Measurements from ENCODE around the gene PTBP2.

PTBP2 gene, protein sequence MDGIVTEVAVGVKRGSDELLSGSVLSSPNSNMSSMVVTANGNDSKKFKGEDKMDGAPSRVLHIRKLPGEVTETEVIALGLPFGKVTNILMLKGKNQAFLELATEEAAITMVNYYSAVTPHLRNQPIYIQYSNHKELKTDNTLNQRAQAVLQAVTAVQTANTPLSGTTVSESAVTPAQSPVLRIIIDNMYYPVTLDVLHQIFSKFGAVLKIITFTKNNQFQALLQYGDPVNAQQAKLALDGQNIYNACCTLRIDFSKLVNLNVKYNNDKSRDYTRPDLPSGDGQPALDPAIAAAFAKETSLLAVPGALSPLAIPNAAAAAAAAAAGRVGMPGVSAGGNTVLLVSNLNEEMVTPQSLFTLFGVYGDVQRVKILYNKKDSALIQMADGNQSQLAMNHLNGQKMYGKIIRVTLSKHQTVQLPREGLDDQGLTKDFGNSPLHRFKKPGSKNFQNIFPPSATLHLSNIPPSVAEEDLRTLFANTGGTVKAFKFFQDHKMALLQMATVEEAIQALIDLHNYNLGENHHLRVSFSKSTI

GRCh38 chr1:96721416-96722160 is at the start of gene PTBP2:
PTBP2 (plus strand) TSS chr1:96721784; CDS start chr1:96721865, 81 bp downstream.
- DNase-seq, result peak; percentile 87

DNA sequence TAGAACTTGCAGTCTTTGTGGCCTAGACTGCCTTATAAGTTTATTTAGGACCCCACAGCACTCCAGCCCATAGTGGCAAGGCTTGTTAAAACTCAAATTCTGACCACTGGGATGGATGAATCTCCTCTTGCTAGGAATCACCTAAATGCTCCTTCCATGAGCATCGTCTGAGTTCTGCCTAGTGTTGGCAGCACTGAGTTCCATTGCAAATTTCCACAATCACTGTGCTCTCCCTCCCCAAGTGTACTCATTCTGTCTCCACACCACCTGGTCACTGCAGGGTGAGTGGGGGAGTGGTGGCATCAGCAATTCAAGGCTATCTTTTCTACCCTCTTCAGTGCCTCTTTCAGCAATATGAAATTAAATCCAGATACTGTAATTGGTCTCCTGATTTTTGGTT is 46.7 kb upstream of the PTBP2 start:
- no peak for DNase-seq

- DNase-seq, result no peak
Measured at GRCh38 chr1:96682056-96682455, 39.5 kb upstream of the PTBP2 start.

- no peak for DNase-seq
Measured at GRCh38 chr1:96683931-96684330, 37.7 kb upstream of the PTBP2 start.

DNA sequence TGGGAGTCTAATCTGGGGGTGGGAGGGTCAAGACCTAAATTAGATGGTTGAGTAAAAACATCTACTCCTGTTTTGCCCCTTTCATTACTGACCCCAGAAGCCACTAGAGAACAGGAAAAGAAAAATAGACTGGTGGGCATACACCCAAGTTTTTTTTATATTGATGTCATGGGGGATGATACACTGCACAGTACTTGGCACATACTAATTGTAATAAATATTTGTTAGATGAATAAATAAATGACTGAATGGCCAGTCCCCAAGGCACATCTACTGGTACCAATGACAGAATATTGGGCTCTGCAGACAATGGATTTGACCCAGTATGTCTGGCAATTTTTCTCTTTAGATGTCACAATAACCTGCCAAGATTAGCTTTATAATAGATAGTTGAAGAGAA is 36.8 kb upstream of the PTBP2 start:
- no peak for DNase-seq

GRCh38 chr1:96688767-96689166 is 32.8 kb upstream of the PTBP2 start:
- no peak for DNase-seq

- no peak for DNase-seq
Measured at GRCh38 chr1:96695954-96696353, 25.6 kb upstream of the PTBP2 start.

DNA sequence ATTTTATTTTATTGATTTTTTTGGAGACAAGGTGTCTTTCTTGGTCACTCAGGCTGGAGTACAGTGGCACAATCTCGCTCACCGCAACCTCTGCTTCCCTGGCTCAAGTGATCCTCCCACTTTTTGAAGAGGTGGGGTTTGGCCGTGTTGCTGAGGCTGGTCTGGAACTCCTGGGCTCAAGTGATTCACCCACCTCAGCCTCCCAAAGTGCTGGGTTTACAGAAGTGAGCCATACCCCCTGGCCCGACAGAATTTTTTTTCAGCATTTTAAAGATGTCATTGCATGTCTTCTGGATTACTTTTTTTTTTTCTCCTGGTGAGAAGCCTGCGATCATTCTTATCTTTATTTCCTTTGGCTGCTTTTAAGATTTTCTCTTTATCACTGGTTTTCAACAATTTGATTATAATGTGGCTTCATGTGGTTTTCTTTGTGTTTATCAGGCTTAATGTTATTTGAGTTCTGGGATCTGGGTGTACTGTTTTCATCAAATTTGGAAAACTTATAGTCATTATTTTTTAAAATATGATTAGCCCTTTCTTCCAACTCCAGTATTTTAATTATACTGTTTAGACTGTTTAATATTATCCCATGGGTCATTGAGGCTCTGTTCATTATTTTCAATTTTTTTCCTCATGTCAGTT is 23.1 kb upstream of the PTBP2 start:
- DNase-seq, result no peak

DNA sequence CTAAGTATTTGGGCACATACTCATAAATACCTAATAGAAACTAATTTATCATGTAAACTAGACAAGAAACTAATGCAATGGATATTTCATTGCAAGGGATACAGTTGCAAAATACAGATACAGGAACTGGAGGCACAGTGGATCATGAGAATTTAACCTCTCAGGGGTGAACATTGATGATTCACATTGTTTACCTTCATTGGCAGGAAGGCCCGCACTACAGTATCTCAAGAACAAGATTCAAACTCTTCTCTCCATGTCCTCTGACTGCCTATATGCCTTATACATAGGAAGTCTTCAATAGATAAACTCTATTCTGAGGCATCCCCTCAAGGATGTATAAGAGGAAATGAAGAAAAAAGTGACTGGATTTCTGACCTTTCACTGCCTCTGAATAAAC is 18.4 kb upstream of the PTBP2 start:
- DNase-seq, result no peak

- DNase-seq, result no peak
Measured at GRCh38 chr1:96707023-96707422, 14.6 kb upstream of the PTBP2 start.

DNA sequence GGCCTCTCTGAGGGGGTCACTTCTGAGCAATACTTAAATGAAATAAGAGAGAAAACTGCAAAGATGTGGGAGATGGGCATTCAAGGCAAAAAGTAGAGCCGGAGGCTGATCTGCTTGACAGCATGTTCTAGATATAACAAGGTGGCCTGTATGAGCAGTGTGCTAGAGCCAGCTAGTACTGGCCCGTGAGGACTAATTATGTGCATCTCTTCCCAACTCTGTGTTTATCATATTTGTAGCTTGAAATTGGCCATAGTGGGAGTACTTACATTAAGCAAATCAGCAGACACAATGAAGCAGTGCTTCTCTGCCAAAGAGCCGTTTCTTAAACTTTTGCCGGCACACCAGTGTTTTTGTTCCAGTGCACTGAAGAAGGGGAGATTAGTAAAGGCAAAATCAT is 13.1 kb upstream of the PTBP2 start:
- DNase-seq, result no peak

DNA sequence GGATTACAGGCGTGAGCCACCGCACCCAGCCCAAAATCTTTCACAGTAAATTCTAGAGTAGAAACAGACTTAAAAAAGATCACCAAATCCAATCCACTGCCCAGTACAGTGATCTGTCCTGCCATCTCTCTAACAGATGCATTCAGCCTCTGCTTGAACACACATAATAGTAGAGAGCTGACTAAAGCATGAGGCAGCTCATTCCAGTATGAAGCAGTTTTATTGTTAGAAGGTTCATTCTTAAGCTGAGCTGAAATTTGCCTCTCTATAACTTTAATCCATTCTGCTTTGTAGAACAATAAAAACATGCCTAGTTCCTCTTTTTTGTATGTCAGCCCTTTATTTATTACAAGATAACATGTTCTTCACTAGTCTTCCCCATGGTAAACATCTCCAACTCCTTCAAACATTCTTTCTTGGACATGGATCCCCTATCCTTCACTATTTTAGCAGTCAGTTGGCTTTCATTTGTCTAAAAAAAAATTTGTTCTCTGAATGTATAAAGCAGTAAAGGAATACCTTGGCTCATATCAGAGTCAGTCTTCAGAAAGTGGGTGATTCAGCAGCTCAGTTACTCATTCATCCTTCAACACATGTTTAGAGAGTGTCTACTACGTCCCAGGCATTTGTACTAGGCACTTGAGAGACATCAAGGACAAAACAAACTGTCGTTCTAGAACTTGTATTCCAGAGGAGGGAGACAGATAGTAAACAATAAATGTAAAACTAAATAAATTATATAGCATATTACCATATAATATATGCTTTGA is 10.7 kb upstream of the PTBP2 start:
- DNase-seq, result no peak

DNA sequence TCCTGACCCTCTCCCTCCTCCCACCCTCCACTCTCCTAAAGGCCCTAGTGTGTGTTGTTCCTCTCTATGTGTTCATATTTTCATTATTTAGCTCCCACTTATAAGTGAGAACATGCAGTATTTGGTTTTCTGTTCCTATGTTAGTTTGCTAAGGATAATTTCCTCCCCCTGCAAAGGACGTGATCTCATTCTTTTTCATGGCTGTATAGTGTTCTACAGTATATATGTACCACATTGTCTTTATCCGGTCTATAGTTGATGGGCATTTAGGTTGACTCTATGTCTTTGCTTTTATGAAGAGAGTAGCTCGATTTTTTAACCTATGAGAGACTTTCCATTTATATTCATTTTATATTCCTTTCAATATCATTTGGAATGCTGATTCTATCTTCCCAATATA is 7.9 kb upstream of the PTBP2 start:
- no peak for DNase-seq

GRCh38 chr1:96714881-96715280 is 6.7 kb upstream of the PTBP2 start:
- DNase-seq, result no peak

- DNase-seq, result no peak
Measured at GRCh38 chr1:96715482-96715881, 6.1 kb upstream of the PTBP2 start.

GRCh38 chr1:96721053-96721415 is 550 bp upstream of the PTBP2 start:
- DNase-seq, result no peak

DNA sequence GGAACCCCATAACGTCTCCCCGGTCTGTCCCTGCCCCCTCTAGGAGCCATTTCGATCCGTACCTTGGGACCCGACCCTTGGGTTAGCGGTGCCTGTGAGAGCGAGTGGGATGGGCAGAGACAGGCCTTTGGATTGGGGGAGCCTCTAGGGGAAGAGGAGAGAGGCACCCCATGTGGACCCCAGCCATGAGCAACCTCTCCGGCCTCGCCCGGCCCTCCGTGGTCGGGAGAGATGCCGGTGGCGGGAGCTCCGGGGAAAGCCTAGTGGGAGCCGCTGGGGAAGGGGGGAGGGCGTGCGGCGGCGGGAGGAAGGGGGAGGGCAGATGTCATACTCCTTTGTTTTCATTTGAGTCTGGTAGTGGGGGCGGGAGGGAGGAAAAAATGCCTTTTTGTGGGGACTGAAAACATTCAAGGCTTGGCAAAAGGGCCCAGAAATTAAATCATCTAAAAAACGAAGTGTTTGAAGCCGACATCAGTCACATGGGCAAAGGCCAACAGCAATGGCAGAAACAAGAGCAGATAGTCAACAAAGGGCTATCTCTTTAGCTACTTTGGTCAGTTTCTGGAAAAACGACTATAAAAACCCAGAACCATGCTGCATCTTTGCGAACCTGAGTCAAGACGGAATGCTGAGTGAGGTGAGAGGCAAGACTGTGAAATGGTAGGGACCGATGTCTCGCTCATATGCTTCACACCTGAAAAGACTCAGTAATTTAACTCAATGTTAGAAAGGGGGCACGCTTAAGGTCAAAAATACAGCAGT is 758 bp downstream of the PTBP2 start:
- DNase-seq, result peak; percentile 7

DNA sequence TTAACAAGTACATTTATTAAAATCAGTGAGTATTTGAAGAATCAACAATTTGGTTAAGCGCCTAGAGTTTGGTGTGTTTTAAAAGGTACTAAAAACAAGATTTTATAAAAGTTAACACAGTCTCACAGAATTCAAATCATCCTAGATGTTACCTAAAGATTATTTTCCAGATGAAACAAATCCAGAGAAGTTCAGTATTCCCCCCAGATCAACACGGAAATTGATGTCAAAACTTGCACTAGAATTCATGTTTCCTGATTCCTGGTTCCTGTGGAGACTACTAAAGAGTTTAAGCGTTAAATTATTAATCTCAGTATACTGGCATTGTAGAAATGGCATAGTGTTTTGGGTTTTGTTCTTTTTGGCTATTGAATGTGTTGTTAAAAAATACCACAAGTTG is 1.4 kb downstream of the PTBP2 start:
- DNase-seq, result no peak

DNA sequence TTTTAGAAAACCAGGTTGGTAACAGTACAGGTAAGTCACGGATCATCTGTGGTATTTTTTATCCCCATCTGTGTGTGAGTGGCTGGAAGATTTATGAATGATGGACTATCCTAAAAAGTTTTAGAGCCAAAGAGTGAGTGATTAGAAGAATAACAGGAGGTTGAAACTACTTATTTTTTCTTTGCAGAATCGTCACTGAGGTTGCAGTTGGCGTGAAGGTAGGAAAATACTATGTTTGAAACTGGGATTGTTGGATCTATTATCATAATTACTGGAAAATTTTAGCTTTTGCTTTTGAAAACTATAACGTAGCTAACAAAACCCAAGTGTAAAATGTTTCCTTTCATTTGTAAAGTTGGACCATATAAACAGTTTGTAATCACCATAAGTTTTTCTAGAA is 1.8 kb downstream of the PTBP2 start:
- DNase-seq, result no peak

- no peak for DNase-seq
Measured at GRCh38 chr1:96723936-96724335, 2.4 kb downstream of the PTBP2 start.

GRCh38 chr1:96727860-96728259 is 6.3 kb downstream of the PTBP2 start:
- no peak for DNase-seq

Measured in NCI-H1105 (cell line).